Pancreas (tissue), 10 donors: ENCODE results near the gene PIGL. TPM values are rescaled to one million over a fixed set of nuclear protein-coding genes. Genes with fewer than 3 reads are reported as not detected.

Experiments
- ATAC-seq, 4 donors: fragments of 200-7000 bp; cut with Tn5 transposase; one replicate each; pipeline versions ENCODE4 v1.8.0 to v1.9.1; 2020; ENCODE audit warnings: mild to moderate bottlenecking in 4 of 4, moderate library complexity in 4 of 4
- DNase-seq, 6 donors: peaks; one replicate each; pipeline ENCODE4 v3.0.0-alpha.2; 2020
- FAIRE-seq: peaks from 2 replicates; lab custom pipeline; 2012; peaks lifted over from hg19 to GRCh38; lab: Jason Lieb, UNC
- H3K27ac ChIP-seq, 4 donors: fragments of 200-600 bp; sonication (generic); 1 replicate in 3 of 4; 2 replicates in 1 of 4; pipeline versions ENCODE4 v1.5.0 to v1.8.0; 2020
- H3K27me3 ChIP-seq, 4 donors: fragments of 200-600 bp; one replicate each; pipeline ENCODE4 v1.8.0; 2021
- H3K36me3 ChIP-seq, 3 donors: fragments of 200-600 bp; sonication (generic) in 1 of 3; one replicate each; pipeline versions ENCODE4 v1.5.0 to v1.8.0; 2020 to 2021
- H3K4me1 ChIP-seq, 3 donors: fragments of 200-600 bp; one replicate each; pipeline ENCODE4 v1.8.0; 2021
- H3K4me3 ChIP-seq, 4 donors: fragments of 200-600 bp; sonication (generic) in 2 of 4; one replicate each; pipeline versions ENCODE4 v1.5.0 to v1.8.0; 2020 to 2021
- H3K9me3 ChIP-seq, 4 donors: fragments of 200-600 bp; one replicate each; pipeline ENCODE4 v1.8.0; 2021
- WGBS, 2 donors: extraction: QIAGEN DNeasy Blood & Tissue Kit; methylation state at CpG; one replicate each; pipeline ENCODE4 v1.1.7; 2013; 5-methylcytosine and 5-hydroxymethylcytosine counted together
- intact Hi-C, 3 donors: fragments of 100-400 bp; cut with DNase I; formaldehyde crosslinking; loops; one replicate each; pipeline versions ENCODE4 v1.11.1 to v1.14.2; 2022
- microRNA-seq, 2 donors: library from miRNA; unstranded; fragments of <30 nt; microRNA quantifications; one replicate each; pipeline versions ENCODE4 to v1.1.0, GENCODE V29; 2019 to 2020
- polyA plus RNA-seq, 2 donors: library from polyadenylated mRNA; stranded (reverse); fragments of 200-250 nt; gene quantifications; one replicate each; pipeline ENCODE4 v1.2.3, GENCODE V29; 2013
- total RNA-seq, 6 donors: library from RNA; stranded (reverse); fragmentation: NEBNext Ultra II Directional in 4 of 6; extraction: Animal tissue kit (Norgen Biotek cat#: 25700) in 4 of 6; gene quantifications; one replicate each; pipeline versions ENCODE4 v1.2.1 to v1.2.4, GENCODE V29; 2021 to 2023
- TF ChIP-seq, protein P1 (sequence below), 4 donors: fragments of 200-600 bp; sonication (generic) in 3 of 4; IDR thresholded peaks; one replicate each; pipeline versions ENCODE4 v1.5.0 to v1.8.0; 2021; ENCODE audit warnings: antibody characterized with exemption in 4 of 4
- donor health status: healthy with polysubstance abuse.
- donor health status: DM: no; HTN: no; CAD: no; lungs with moderate emphysema.
- donor health status: DM: no; HTN: no; CAD: no.
- donor health status: control.
- donor health status: control.
- donor health status: Bipolar disorder and iron deficiency.
- donor health status: DM: yes; HTN: yes; CAD: no.
- donor health status: DM: no; HTN: no; CAD: no.
- donor health status: DM: no; HTN: no; CAD: no.
- donor health status: DM: yes; HTN: yes; CAD: no.

PIGL gene
- total and polyA plus RNA-seq, 8 donors, result 11.3 to 27.1 (median 17.0) TPM

GRCh38 chr17:16374146-16374938, 157.3 kb downstream of the PIGL start:
- TF ChIP-seq, protein P1, sequence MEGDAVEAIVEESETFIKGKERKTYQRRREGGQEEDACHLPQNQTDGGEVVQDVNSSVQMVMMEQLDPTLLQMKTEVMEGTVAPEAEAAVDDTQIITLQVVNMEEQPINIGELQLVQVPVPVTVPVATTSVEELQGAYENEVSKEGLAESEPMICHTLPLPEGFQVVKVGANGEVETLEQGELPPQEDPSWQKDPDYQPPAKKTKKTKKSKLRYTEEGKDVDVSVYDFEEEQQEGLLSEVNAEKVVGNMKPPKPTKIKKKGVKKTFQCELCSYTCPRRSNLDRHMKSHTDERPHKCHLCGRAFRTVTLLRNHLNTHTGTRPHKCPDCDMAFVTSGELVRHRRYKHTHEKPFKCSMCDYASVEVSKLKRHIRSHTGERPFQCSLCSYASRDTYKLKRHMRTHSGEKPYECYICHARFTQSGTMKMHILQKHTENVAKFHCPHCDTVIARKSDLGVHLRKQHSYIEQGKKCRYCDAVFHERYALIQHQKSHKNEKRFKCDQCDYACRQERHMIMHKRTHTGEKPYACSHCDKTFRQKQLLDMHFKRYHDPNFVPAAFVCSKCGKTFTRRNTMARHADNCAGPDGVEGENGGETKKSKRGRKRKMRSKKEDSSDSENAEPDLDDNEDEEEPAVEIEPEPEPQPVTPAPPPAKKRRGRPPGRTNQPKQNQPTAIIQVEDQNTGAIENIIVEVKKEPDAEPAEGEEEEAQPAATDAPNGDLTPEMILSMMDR (IDR thresholded peaks at IDR 0.05), result no peak
- DNase-seq (no peak), ATAC-seq (no peak), FAIRE-seq (peak; percentile 34)
- H3K9me3 ChIP-seq, result no peaks in the 10 kb centered on the region
- no peaks in the 10 kb centered on the region for H3K27me3 ChIP-seq
- peaks cover 13 to 21% (median 19%) of the 10 kb centered on the region in 3 donors for H3K4me1 ChIP-seq
- no peak overlapping the region for H3K4me3 ChIP-seq
- intact Hi-C loops, result no loop called here
- WGBS, 2 donors, result 84 to 91% methylated on average over 16 of the region's 16 CpGs
- H3K27ac ChIP-seq, result no peak overlapping the region
- no peaks in the 10 kb centered on the region for H3K36me3 ChIP-seq

Small RNA genes within 50 kb of the gene (microRNA-seq; reads per million reads assigned to microRNA genes)
- 0 reads per million in 2 donors for gene MIR1288

Other genes starting within 250 kb of the PIGL start
- gene ZSWIM7, start 217.5 kb upstream of the PIGL start, total RNA-seq, result 10 to 100 TPM in 4 of 6 donors, 1 to 10 TPM in 2; 6.6 to 13.4 (median 10.7) TPM
- 10 to 100 TPM; 24.6 to 30.6 TPM for gene ZSWIM7, start 217.5 kb upstream of the PIGL start, polyA plus RNA-seq
- 10 to 100 TPM; 16.8 to 22.7 (median 19.3) TPM for gene TTC19, start 217.4 kb upstream of the PIGL start, total RNA-seq
- gene TTC19, start 217.4 kb upstream of the PIGL start, polyA plus RNA-seq, result 10 to 100 TPM; 11.4 to 27.9 TPM
- gene NCOR1, start 1.7 kb upstream of the PIGL start, total RNA-seq, result 10 to 100 TPM; 39.8 to 79.2 (median 49.5) TPM
- gene NCOR1, start 1.7 kb upstream of the PIGL start, polyA plus RNA-seq, result 100 to 1,000 TPM in 1 of 2 donors, 10 to 100 TPM in 1; 36.7 to 123 TPM
- gene CENPV, start 136.3 kb downstream of the PIGL start, total RNA-seq, result 10 to 100 TPM in 2 of 6 donors, 1 to 10 TPM in 4; 7.6 to 12.6 (median 8.6) TPM
- 10 to 100 TPM; 19.2 to 26.1 TPM for gene CENPV, start 136.3 kb downstream of the PIGL start, polyA plus RNA-seq
- 100 to 1,000 TPM; 479 to 972 (median 684) TPM for gene UBB, start 163.9 kb downstream of the PIGL start, total RNA-seq
- 100 to 1,000 TPM; 321 to 937 TPM for gene UBB, start 163.9 kb downstream of the PIGL start, polyA plus RNA-seq
- gene TRPV2, start 198.4 kb downstream of the PIGL start, total RNA-seq, result 10 to 100 TPM in 2 of 6 donors, 1 to 10 TPM in 4; 2.8 to 14.7 (median 6.0) TPM
- 10 to 100 TPM in 1 of 2 donors, 1 to 10 TPM in 1; 7.8 to 10.8 TPM for gene TRPV2, start 198.4 kb downstream of the PIGL start, polyA plus RNA-seq